ENCODE measurements around the gene FAM13A.
"Not testable (repeated sequence)": the region's sequence is repeated elsewhere in the genome, so short reads cannot be mapped to it uniquely, and the experiment has no call there.

Gene FAM13A

DNA sequence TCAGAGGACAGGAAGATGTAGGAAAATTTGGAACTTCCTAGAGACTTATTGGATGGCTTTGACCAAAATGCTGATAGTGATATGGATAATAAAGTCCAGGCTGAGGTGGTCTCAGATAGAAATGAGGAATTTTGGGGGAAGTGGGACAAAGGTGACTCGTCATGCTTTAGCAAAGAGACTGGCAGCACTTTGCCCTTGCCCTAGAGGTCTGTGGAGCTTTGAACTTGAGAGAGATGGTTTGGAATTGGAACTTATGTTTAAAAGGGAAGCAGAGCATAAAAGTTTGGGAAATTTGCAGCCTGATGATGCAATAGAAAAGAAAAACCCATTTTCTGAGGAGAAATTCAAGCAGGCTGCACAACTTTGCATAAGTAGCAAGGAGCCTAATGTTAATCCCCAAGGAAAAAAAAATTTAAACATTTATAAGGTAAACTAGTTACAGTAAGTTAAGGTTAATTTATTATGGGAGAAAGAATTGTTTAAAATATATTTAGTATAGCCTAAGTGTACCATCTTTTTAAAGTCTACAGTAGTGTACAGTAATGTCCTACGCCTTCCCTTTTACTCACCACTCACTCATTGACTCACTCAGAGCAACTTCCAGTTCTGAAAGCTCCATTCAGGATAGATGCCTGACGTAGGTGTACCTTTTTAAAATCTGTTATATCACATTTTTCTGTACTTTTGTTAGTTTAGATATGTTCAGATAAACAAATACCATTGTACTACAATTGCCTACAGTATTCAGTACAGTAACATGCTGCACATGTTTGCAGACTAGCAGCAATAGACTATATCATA lies 101.2 kb downstream of the FAM13A start:
- DNase-seq: no peak

DNA sequence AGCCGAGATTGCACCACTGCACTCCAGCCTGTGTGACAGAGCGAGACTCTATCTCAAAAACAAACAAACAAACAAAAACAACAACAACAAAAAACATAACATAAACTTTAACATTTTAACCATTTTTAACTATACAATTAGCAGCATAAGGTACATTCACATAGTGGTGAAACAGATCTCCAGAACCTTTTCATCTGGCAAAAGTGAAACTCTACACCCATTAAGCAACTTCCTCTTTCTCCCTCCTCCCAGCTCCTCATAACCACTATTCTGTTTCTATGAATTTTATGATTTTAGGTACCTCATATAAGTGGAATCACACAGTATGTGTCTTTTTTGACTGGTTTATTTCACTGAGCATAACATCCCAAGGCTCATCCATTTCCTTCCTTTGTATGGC lies 103.6 kb downstream of the FAM13A start:
- no peak for DNase-seq

DNA sequence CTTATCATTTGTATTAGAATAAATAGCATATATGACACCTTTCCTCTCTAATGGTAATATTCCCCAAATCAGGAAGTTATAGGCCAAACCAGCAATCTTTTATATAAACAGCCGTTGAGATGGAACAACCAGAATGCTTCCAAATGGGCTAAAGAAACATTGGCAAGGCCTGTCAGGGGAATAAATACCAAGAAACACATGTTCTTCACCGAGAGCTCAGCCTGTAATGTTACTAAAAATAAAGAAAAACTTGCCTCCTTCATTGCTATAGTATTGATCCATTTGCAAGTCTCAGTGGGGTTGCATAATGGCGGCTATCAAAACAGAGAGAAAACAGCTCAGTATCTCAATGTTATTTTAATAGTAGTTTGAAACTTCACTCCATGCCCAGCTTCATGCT lies 104.9 kb downstream of the FAM13A start:
- DNase-seq: no peak

DNA sequence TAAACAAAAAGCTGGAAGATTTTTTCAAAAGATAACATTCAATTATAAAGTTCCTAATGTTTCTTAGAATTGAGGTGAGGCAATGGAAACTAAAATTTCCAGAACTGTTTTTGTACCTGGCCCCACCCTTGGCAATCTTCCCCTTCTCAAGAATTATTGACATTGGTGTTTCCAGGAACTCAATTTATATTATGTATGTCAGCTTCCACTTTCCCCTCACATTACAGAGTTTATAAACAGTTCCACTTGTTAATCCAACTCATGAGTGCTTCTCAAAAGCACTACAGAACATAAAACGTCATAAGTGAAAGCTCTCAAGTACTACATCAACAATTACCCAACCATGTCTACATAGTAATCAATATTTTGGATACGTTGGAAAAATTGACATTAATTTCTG lies 107.4 kb downstream of the FAM13A start:
- DNase-seq: no peak

DNA sequence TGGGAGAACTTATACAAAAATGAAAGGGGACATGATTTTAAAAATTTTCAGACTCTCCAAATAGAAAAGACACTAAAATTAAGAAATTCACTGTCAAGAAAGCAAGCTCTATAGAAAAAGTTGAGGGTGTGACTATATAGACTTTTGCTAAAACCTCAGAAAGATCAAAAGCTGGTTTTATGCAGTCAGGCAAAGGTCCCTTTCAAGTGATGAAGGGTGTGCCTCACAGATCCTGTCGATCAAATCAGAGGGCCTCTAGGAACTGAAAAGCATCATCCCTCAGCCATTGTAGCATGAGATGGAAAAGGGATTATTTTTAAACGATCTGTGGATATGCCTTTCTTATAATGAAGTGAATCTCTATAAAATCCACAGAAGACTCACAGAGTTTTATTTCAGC lies 116.5 kb downstream of the FAM13A start:
- DNase-seq: no peak

DNA sequence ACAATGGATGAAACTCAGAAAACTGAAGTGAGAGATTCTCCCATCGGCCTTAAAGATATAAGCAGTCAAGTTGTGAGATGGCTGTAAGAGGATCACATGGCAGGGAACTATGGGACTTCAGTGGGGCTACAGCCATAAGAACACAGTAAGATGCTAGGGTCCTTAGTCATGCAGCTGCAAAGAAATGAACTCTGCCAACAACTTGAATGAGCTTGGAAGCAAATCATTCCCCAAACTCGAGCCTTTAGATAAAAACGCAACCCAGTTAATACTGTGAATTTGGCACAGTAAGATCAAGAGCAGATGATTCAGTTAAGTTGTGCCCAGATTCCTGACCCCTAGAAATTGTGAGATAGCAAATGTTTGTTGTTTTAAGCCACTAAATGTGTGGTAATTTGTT lies 117.3 kb downstream of the FAM13A start:
- no peak for DNase-seq

DNA sequence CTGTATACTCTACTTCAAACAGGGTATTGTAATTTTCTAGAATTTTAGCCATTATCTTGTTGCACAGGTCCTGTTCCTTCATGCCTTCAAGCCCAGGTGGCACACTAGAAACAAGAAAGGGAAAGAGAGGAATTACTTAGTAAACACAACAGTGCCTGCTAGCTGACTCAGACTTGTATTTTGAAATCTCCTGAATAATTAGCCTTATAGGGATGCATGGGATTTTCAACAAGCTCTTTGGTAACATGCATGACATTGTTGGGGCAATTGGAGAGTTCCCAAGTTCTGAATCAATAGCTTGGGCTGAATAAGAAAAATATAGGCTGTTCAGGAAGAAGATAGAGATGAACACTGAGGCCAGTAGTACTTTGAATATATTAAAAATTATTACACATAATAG lies 118.8 kb downstream of the FAM13A start:
- no peak for DNase-seq

DNA sequence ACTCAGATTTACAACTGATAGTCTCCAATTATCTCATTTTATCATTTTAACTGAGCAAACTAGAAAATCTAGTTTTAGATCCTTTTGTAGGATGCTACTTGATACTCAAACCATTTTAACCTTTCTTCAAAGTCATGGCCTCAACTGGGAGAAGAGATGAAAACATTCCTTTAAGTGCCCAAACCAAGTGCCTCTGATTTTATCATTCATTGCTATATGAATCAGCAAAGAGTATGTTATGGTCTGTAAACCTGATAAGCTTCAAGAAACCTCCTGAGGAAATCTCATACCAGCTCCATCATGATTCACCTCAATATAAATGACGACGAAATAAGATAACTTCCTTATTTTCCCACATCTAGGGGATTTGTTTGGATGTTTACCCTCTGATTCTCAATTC lies 119.9 kb downstream of the FAM13A start:
- no peak for DNase-seq

DNA sequence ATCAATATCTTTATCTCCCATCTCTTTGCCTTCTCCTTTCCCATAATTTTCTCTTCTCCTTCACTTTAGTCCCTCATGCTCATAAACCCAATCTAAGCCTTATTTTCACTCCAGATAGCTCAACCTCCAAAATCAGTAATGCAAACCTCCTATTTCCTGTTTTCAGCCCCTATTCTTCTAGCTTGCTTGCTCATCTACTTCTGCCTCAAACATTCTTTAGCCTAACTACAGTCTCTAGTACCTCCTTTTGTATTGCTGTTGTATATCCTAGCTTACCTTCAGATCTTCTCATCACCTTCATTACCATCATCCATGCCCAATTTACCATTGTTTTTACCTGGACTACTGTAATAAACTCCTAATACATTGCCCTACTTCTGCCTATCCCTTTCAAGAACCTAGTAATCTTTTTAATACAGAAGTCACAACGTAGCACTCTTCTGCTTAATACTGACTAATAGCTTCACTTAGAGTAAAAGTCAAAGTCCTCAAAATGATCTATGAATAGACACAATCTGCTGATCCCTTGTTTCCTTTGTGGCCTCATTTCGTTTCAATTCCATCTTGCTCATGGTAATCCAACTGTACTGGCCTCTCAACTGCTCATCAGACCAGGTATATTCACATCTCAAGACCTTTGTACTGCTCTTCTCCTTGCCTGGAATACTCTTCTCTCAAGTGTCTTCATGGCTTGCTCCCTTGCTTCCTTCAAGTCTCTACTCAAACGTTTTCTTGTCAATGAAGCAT lies 123.4 kb downstream of the FAM13A start:
- DNase-seq: no peak

DNA sequence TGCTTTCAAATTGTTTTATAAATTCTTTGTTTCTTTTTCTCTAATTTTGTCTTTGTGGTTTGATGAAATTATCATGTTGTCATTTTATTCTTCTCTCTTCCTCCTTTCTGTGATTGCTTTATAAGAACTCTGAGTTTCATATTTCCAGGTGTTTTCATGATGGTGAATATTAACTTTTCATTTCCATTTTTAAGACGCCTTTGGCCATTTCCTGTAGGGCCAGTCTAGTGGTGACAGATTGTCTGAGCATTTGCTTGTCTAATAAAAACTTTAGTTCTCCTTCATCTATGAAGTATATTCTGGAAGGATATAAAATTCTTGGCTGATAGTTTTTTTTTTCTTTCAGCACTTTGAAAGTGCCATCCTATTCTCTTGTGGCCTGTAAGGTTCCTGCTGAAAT lies 128.1 kb downstream of the FAM13A start:
- DNase-seq: no peak

DNA sequence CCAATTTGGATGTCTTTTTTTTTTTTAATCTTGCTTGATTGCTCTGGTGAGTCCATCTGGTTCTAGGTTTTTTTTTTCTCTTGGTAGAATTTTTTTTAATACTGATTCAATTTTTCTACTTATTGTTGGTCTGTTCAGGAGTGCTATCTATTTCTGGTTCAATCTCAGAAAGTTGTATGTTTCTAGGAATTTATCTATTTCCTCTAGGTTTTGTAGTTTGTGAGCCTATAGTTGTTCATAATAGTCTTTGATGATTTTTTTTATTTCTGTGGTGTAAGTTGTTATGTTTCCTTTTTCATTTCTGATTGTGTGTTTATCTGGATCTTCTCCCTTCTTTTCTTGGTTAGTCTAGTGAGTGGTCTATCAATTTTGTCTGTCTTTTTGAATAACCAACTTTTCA lies 129.6 kb downstream of the FAM13A start:
- no peak for DNase-seq

DNA sequence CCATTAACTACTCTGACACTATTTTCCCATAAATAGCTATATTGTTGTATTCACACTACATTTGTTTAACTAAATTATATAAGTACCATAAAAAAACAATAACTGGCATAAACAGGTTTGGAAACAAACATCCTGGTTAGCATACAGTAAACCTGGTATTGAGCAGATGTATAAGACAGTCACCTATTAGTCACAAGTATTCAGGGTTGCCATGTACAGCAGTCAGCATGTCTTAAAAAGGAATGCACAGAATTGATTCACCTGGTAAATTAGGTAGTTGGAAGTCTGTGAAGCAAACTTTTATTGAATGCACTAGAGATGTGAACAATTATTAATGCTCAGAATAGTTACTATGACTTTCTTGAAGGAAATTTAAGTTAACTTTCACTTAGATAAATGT lies 137.9 kb downstream of the FAM13A start:
- DNase-seq: no peak

DNA sequence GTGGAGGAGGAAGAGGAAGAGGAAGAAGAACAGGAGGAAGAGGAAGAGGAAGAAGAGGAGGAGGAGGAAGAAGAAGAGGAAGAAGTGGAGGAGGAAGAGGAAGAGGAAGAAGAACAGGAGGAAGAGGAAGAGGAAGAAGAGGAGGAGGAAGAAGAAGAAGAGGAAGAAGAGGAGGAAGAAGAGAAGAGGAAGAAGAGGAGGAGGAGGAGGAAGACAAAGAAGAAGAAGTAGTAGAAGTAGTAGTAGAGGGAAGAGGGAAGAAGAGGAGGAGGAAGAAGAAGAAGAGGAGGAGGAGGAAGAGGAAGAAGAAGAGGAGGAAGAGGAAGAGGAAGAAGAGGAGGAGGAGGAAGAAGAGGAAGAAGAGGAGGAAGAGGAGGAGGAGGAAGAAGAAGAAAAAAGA lies 143.8 kb downstream of the FAM13A start:
- not testable (repeated sequence) for DNase-seq

DNA sequence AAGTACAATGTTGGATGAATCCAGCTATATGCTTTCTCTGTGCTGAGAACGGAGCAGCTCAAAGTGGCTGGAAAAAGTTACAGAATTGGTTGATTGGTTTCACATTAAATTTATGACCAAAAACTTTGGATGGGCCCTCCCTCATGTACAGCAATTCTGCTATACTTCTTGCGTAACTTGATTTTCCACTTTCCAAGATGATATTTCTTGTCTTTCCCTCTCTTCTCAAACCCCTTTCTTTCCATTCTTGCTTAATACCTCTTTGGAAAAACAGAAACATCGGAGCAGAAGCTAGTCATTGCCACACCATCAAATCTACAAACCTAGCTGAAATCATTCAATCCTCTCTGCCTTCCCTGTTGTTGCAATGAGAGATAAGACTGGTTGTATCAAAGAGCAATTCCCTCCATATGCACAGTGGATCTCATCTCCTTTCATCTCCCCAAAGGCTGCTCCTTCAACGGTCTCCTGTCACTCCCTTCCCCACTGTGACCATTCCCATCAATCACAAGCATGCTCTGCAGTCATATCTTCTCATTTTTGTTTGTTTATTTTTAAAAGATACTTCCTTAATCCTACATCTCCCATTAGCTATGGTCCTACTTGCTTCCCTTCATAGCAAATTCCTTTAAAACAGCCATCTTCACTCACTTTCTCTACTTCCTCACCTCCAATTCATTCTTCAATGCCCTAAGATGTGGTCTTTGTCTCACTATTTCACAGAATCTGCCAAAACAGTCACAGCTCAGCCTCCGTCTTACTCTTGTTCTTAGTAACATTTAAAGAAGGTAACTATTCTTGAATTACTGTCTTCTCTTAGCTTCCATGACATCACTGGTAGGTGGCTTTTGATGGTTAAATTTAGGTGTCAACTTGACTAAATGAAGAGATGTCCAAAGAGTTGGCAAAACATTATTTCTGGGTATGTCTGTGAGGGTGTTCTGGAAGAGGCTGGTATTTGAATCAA lies 145.5 kb downstream of the FAM13A start:
- DNase-seq: no peak

DNA sequence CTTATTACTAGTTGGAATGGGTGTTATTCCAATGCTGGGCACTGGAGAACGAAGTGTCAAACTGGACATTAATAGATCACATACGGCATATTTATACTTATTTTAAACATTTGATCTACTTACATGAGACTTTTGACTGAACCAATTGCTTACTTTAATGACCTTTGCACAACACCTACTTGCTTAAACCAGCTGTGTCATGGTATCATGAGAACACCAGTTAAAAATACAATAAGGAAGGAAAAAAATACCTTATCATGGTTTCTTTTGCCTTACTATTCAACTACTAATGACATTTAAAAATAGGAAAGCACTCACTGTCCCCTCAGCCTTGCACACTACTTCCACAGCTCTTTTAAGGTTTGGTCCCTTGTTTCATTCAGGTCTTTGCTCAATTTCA lies 146.9 kb downstream of the FAM13A start:
- no peak for DNase-seq

DNA sequence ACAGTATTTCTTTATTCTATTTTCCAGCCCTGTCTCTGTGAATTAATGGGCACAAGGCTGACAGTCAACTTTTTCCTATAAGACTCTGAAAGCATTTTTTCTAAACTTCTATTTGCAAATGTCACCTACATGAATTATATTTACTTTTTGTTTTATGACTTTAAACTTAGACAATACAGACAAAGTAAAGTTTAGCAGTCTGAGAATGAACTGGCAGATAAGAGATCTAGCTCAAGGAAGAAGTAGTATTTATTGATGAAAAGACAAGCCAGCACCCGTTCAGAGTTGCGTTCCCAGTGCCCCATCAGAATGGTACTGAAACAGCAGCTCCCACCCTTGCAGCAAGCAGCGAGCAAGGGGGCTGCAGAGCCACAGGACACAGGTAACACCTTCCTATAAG lies 148.5 kb downstream of the FAM13A start:
- DNase-seq: no peak

DNA sequence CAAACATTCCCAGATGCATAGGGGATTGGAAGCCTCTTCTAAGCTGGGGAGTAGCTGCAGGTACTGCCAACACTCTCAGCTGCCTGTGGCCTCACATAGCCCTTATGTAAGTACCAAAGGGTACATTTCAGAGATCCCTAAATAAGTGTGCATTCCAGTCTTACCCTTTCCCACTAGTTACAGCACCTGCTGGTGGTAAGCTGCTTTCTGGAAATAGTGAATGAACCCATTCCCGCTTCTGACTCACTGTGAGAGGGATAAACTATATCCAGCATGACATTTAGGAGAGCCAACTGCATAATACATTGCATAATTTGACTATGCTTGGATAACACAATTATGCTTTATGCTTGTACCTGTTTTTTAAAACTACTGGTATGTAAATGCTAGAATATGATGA lies 149.0 kb downstream of the FAM13A start:
- no peak for DNase-seq

DNA sequence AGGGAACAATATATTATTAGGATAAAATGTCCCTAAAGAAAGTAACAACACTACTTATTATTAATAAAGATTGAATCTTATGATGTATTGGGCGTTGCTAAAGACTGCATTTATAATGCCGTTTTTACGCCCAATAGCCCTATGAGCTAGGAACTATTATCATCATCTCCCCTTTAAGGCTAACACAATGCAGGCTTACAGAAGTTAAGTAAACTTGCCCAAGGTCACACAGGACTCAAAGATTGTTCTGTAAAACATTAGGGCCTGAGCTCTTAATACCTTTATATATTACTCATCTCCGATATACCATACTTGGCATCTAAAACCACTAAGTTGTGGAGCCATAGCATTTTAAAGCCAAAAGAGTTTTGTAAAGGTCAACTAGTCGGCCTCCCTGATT lies 149.5 kb downstream of the FAM13A start:
- no peak for DNase-seq

DNA sequence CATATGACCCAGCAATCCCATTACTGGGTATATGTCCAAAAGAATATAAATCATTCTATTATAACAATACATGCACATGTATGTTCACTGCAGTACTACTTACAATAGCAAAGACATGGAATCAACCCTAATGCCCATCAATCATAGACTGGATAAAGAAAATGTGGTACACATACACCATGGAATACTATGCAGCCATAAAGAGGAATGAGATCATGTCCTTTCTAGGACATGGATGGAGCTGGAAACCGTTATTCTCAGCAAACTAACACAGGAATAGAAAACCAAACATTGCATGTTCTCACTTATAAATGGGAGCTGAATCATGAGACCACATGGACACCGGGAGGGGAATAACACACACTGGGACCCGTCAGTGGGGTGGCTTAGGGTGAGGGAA lies 152.7 kb downstream of the FAM13A start:
- DNase-seq: not testable (repeated sequence)

DNA sequence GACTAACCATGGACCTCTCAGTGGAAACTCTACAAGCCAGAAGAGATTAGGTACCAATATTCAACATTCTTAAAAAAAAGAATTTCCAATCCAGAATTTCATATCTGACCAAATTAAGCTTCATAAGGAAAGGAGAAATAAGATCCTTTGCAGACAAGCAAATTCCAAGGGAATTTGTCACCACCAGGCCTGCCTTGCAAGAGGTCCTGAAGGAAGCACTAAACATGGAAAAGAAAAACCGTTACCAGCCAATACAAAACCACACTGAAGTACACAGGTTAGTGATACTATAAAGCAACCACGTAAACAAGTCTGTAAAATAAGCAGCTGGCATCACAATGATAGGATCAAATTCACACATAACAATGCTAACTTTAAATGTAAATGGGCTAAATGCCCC lies 156.6 kb downstream of the FAM13A start:
- DNase-seq: no peak

DNA sequence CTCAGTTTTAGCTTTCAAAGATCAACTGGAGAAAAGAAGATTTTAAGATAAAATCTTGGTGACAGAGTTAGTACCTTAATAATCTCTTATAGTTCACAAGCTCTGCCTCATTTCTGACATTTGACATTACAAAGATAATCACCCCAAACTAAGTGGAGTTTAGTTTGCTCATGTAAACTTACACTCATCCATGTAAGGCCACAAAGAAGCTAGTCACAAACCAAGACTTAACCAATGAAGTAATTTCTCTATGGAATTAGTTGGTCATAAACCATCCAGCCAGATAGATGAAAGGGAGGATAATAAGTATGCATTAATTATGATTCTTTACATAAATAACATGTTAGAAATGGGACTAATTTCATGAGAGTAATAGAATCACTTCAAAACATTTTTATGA lies 159.2 kb downstream of the FAM13A start:
- DNase-seq: no peak

DNA sequence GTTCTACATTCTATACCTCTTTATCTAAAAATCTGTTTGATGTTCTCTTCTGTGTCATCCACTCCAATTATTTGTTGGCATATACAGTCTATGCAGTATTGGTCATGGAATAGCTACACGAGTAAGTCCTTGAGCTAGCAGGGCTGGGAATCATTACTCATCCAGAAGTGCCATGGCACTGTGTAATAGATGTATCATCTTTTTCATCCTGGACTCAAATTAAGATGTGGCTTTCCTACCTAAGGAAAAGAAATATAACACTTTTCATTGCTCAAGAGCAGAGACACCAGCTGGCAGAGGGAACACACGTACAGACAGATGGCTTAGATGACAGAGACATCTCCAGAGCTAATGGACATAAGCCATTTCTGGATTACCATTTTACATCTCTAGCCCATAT lies 159.8 kb downstream of the FAM13A start:
- DNase-seq: no peak

DNA sequence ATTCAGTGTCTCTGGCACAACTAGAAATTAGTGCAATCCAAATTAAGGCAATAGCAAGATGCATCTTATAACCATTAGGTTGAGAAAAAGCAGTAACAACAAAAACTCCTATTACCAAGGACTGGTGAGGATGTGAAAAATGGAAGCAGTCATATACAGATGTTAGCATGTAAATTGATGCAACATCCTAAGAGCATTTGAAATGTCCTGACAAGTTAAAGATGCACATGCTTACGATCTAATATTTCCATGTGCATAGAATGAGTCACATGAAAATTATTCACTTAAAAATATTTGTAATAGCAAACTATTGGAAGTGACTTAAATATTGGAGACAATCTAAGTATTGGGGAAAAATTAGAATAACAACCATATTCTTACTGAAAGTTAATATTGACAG lies 163.0 kb downstream of the FAM13A start:
- DNase-seq: no peak

DNA sequence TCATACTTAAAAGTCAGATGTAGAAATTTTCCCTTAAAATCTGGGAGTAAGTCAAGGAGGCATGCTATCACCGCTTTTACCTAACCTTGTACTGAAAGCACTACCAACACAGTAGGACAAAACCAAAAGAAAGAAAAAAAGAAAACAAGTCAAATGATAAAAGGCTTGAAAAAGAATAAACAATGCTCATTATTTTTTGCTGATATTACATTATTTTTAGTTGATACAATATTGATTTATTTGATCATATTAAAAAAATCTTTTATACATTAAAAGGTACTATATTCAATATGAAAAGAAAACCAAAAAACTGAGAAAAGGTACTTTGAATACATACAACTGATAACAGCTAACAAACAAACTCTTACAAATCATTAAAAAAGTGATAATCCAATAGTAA lies 164.3 kb downstream of the FAM13A start:
- DNase-seq: no peak

Data from islet precursor cell (in vitro differentiated cells).